Astrocyte of the spinal cord (primary cell): ENCODE data around the gene CDC42EP1.
"Not testable (repeated sequence)": the region's sequence is repeated elsewhere in the genome, so short reads cannot be mapped to it uniquely, and the experiment has no call there.

Experiments
- DNase-seq: peaks from one replicate; pipeline ENCODE4 v3.0.0; 2011; ENCODE audit warnings: low read depth, low spot score
- H3K4me3 ChIP-seq: 2 replicates; pipeline ENCODE4 v1.5.1; 2011; ENCODE audit warnings: low read depth, mild to moderate bottlenecking, low read length, moderate library complexity
- in situ Hi-C: cut with HindIII; loops from 2 replicates; pipeline ENCODE4 v1.10.0; 2017; ENCODE audit warnings: low sequenced_read_pairs
- TF ChIP-seq, protein P1 (sequence below): IDR thresholded peaks from 2 replicates; pipeline ENCODE4 v1.5.1; 2012; ENCODE audit warnings: low read depth, mild to moderate bottlenecking, low read length, inconsistent platforms

The CDC42EP1 gene

GRCh38 chr22:37525746-37526350 lies 34.4 kb upstream of the CDC42EP1 start:
- no peak for DNase-seq
- TF ChIP-seq, protein P1, sequence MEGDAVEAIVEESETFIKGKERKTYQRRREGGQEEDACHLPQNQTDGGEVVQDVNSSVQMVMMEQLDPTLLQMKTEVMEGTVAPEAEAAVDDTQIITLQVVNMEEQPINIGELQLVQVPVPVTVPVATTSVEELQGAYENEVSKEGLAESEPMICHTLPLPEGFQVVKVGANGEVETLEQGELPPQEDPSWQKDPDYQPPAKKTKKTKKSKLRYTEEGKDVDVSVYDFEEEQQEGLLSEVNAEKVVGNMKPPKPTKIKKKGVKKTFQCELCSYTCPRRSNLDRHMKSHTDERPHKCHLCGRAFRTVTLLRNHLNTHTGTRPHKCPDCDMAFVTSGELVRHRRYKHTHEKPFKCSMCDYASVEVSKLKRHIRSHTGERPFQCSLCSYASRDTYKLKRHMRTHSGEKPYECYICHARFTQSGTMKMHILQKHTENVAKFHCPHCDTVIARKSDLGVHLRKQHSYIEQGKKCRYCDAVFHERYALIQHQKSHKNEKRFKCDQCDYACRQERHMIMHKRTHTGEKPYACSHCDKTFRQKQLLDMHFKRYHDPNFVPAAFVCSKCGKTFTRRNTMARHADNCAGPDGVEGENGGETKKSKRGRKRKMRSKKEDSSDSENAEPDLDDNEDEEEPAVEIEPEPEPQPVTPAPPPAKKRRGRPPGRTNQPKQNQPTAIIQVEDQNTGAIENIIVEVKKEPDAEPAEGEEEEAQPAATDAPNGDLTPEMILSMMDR: no peak
- H3K4me3 ChIP-seq: no peak overlapping the region
- in situ Hi-C loops: no loop called here

DNA sequence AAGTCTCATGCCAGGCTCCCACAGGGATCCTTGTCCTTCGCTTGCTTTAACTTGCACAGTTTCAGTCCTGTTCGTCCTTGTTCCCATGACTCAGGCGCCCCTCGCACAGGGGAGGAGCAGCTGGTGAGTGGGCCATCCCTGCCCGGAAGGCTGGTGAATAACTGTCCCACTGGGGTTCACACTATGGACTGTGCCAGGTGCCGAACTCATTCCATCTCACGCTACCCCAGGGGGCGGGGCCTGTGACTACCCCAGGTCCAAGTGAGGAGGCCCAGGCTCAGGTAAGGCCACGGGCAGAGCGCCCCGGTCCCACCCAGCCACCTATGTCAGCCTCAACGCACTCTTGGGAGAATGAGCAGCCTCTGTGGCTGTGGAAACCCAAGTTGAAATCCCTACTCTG lies 33.9 kb upstream of the CDC42EP1 start:
- TF ChIP-seq, protein P1: no peak
- peak; percentile 56 for DNase-seq
- H3K4me3 ChIP-seq: no peak overlapping the region
- in situ Hi-C loops: no loop called here

GRCh38 chr22:37527081-37527752 lies 33.1 kb upstream of the CDC42EP1 start:
- in situ Hi-C loops, DNase-seq, H3K4me3 ChIP-seq: not testable (repeated sequence)

DNA sequence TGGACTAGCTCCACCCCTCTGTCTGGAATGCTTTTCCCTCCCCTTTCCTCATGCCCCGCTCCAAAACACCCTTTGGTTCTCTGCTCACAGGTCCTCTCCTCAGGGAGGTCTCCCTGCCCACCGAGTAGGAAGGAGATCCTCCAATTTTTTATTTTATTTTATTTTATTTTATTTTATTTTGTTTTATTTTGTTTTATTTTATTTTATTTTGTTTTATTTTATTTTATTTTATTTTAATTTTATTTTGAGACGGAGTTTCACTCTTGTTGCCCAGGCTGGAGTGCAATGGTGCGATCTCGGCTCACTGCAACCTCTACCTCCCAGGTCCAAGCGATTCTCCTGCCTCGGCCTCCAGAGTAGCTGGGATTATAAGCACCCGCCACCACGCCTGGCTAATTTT lies 32.3 kb upstream of the CDC42EP1 start:
- in situ Hi-C loops: not testable (repeated sequence)

DNA sequence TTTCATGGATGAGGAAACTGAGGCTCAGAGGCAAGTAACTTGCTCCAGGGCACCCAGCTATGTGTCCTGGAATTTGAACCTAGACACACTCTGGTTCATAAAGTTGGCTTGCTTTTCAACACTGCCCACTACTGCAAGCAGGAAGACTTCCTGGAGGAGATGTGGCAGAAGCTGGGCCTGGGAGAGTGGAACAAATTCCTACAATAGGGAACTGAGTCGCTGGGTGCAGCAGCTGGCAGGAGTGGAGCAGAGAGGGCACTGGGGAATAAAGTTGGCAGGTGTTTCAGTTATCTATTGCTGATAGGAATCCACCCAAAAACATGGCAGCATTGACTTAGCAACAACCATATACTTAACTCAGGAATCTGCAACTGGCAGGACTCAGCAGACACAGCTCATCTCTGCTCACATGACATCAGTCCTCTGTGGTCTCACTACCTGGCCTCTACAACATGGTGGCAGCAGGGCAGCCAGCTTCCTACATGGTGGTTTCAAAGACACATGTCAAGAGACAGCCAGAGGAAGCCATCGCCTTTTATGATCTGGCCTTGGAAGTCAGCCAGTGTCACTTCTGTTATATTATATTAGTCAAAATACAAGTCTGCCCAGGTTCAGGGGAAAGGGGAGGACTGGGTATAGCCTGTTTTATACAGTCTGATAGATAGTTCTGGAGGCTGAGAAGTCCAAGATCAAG lies 30.5 kb upstream of the CDC42EP1 start:
- in situ Hi-C loops: no loop called here

More for the DNA sequence above, 32.3 kb upstream of the CDC42EP1 start:
- H3K4me3 ChIP-seq, DNase-seq: not testable (repeated sequence)

GRCh38 chr22:37533995-37534394 lies 26.3 kb upstream of the CDC42EP1 start:
- DNase-seq: peak; percentile 83
- no peak overlapping the region for H3K4me3 ChIP-seq
- TF ChIP-seq, protein P1: no peak
- in situ Hi-C loops: no loop called here

More for the DNA sequence above, 30.5 kb upstream of the CDC42EP1 start:
- DNase-seq: no peak
- TF ChIP-seq, protein P1: no peak
- H3K4me3 ChIP-seq: no peak overlapping the region

- in situ Hi-C loops: no loop called here
- no peak for DNase-seq
- H3K4me3 ChIP-seq: no peak overlapping the region
- TF ChIP-seq, protein P1: no peak
These were observed 25.8 kb upstream of the CDC42EP1 start for GRCh38 chr22:37534445-37534844.
